ENCODE results near the gene MAP4K5.

- no peak for TF ChIP-seq CTCF (conservative IDR thresholded peaks at IDR 0.05; ENCODE audit: low read depth, low read length)
- TF ChIP-seq EZH2 (IDR thresholded peaks at IDR 0.05; ENCODE audit: low read length, unreplicated experiment), result no peak
Measured at GRCh38 chr14:50399251-50400032, 132.9 kb downstream of the MAP4K5 start.
